WERI-Rb-1 (cell line): ENCODE measurements around the gene SF3B3.

Experiments used
- DNase-seq: peaks from one replicate; pipeline ENCODE4 v3.0.0-alpha.2; 2020
- H3K27ac ChIP-seq: fragments of 250-450 bp; sonication (Bioruptor Pico); 2 replicates; pipeline ENCODE4 v1.5.1; 2020; ENCODE audit warnings: mild to moderate bottlenecking, moderate library complexity
- H3K27me3 ChIP-seq: fragments of 250-450 bp; sonication (Bioruptor Pico); 2 replicates; pipeline ENCODE4 v1.5.1; 2021; ENCODE audit warnings: mild to moderate bottlenecking, low read depth, moderate library complexity; ENCODE audit not compliant: insufficient read depth, severe bottlenecking
- H3K36me3 ChIP-seq: fragments of 250-450 bp; sonication (Bioruptor Pico); 2 replicates; pipeline ENCODE4 v1.5.1; 2020; ENCODE audit warnings: mild to moderate bottlenecking, moderate library complexity
- H3K4me3 ChIP-seq: 2 replicates; pipeline ENCODE4 v1.5.1; 2011; ENCODE audit warnings: low read depth, mild to moderate bottlenecking, control low read depth, low read length
- H3K9me3 ChIP-seq: fragments of 250-450 bp; sonication (Bioruptor Pico); 2 replicates; pipeline ENCODE4 v1.5.1; 2021; ENCODE audit warnings: mild to moderate bottlenecking, moderate library complexity; ENCODE audit not compliant: severe bottlenecking
- TF ChIP-seq, protein P1 (sequence below): IDR thresholded peaks from 2 replicates; pipeline ENCODE4 v1.5.1; 2011; ENCODE audit warnings: low read depth, mild to moderate bottlenecking, control low read depth, inconsistent platforms, low read length

The SF3B3 gene

DNA sequence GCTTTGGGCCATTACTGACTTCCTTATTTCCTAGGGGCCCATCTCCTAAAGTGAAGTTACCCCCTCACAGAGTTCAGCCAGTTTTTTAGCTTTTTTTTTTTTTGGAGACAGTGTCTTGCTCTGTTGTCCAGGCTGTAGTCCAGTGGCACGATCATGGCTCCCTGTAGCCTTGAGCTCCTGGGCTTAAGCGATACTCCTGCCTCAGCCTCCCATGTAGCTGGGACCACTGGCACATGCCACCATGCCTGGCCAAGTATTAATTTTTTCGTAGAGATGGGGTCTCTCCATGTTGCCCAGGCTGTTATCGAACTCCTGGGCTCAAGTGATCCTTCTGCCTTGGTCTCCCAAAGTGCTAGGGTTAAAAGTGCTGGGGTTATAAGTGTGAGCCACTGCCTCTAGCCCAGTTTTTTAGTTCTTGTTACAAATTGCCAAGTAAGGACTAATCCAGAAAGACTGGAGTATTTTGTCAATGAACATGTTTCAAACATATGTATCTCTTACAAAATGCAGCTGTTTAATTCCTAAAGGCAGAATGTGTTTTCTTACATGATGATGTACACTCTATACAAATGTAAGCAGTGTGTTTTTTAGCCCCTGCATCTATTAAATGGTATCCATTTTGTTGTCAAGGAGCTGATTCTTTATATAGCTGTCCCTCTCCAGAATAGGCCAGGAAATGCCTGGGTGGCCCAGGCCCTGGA, 73.7 kb downstream of the SF3B3 start:
- DNase-seq = no peak
- TF ChIP-seq, protein P1, sequence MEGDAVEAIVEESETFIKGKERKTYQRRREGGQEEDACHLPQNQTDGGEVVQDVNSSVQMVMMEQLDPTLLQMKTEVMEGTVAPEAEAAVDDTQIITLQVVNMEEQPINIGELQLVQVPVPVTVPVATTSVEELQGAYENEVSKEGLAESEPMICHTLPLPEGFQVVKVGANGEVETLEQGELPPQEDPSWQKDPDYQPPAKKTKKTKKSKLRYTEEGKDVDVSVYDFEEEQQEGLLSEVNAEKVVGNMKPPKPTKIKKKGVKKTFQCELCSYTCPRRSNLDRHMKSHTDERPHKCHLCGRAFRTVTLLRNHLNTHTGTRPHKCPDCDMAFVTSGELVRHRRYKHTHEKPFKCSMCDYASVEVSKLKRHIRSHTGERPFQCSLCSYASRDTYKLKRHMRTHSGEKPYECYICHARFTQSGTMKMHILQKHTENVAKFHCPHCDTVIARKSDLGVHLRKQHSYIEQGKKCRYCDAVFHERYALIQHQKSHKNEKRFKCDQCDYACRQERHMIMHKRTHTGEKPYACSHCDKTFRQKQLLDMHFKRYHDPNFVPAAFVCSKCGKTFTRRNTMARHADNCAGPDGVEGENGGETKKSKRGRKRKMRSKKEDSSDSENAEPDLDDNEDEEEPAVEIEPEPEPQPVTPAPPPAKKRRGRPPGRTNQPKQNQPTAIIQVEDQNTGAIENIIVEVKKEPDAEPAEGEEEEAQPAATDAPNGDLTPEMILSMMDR = no peak
- H3K27ac ChIP-seq = no peak overlapping the region

DNA sequence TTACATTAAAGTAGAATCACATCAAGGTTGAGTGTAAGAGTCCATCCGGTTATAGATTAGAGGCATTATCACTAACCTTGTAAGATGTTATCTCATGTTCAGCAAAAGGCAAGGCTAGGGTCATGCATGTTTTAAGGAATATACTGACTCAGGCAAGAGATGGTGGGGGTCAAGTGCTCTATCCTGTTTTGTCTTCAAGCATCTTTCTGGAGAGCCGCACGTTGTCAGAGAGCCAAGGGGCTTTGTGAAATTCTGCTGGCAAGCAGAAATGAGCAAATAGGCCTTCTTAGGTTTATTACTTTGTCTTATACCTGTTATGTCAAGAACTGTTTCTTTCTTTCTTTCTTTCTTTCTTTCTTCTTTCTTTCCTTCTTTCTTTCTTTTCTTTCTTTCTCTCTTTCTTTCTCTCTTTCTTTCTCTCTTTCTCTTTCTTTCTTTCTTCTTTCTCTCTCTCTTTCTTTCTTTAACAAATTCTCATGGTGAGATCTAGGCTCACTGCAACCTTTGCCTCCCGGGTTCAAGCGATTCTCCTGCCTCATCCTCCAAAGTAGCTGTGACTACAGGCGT, 75.4 kb downstream of the SF3B3 start:
- no peak overlapping the region for H3K27ac ChIP-seq
- H3K9me3 ChIP-seq = no peaks in the 10 kb centered on the region
- TF ChIP-seq, protein P1 = no peak
- no peaks in the 10 kb centered on the region for H3K36me3 ChIP-seq
- no peak for DNase-seq
- H3K4me3 ChIP-seq = no peak overlapping the region
- H3K27me3 ChIP-seq = no peaks in the 10 kb centered on the region

More for the DNA sequence above, 73.7 kb downstream of the SF3B3 start:
- no peak overlapping the region for H3K4me3 ChIP-seq
- H3K36me3 ChIP-seq = no peaks in the 10 kb centered on the region
- H3K9me3 ChIP-seq = no peaks in the 10 kb centered on the region
- no peaks in the 10 kb centered on the region for H3K27me3 ChIP-seq

DNA sequence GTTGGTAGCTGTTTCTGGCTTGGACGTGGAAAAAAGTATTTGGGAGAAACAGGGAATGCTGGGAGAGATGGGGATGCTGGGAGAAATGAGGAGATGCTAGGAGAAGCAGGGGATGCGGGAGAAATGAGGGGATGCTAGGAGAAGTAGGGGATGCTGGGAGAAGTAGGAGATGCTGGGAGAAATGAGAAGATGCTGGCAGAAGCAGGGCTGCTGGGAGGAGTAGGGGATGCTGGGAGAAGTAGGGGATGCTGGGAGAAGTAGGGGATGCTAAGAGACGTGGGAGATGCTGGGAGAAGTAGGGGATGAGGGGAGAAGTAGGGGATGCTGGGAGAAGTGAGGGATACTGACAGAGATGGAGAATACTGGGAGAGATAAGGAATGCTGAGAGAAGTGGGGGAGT, 77.1 kb downstream of the SF3B3 start:
- Histone ChIP-seq H3K36me3 (no peaks in the 10 kb centered on the region), H3K27ac (no peak overlapping the region), H3K4me3 (no peak overlapping the region), H3K9me3 (no peaks in the 10 kb centered on the region), H3K27me3 (no peaks in the 10 kb centered on the region)
- no peak for DNase-seq
- TF ChIP-seq, protein P1 = no peak

DNA sequence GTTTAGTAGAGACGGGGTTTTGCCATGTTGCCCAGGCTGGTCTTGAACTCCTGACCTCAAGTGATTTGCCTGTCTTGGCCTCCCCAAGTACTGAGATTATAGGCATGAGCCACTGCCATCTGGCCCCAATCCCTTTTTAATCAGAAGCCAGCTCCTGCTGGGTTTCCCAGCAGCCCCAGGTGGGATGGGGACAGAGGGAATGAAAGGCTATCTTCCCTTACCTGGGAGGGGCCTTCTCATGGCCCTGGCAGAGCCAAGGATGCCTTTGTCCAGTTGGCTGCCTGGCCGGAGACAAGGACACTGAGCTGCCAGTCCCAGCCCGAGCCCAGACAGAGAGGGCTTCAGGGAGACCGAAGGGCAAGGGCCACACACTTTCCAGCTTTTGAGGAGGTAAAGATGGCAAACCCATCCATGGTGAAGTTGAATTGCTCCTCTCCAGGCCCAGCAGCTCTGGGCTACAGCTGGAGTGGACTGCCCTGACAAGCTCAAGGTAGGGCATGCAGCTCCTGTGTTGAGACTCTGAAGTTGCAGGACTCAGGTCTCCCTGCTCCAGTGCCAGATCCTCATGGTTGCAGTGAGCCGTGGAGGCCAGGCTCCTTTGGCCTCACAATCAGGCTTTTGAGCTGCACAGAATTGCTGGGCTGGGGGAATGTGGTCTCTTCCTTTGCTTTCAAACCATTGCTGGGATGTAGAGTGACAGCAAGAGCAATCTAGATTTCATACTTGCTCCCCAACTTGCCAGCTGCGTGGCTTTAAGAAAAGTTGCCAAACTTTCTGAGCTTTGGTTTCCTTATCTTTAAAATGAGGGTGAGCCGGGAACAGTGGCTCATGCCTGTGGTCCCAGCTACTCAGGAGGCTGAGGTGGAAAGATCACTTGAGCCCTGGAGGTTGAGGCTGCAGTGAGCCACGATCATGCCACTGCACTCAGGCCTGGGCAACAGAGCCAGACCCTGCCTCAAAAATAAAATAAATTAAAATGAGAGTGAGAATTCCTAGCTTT, 78.3 kb downstream of the SF3B3 start:
- no peak overlapping the region for H3K27ac ChIP-seq
- H3K4me3 ChIP-seq = no peak overlapping the region
- DNase-seq = peak; percentile 52
- H3K27me3 ChIP-seq = no peaks in the 10 kb centered on the region
- TF ChIP-seq, protein P1 = no peak
- H3K9me3 ChIP-seq = no peaks in the 10 kb centered on the region
- H3K36me3 ChIP-seq = no peaks in the 10 kb centered on the region

DNA sequence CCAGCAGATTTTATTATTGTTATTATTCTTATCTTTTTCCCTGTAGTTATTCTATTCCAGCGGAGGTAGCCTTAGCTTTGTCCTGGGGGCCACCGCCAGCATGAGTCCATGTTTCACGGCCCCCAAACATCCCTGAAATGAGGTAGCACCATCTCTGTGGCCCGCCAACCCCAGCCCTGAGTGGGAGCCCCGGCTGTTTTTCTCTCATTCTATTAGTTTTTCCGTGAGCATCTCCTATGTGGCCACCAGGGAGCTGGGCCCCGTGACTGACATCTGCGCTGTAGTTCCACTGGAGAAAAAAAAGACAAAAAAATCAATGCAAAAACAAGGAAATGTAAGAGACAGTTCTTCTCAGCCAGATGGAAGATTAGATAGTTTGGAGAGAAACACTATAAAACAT, 79.2 kb downstream of the SF3B3 start:
- no peaks in the 10 kb centered on the region for H3K9me3 ChIP-seq
- DNase-seq = no peak
- TF ChIP-seq, protein P1 = 0 out of 2 replicates have a peak, but pooled peaks have one; percentile 2
- no peak overlapping the region for H3K27ac ChIP-seq
- no peaks in the 10 kb centered on the region for H3K27me3 ChIP-seq
- no peaks in the 10 kb centered on the region for H3K36me3 ChIP-seq
- H3K4me3 ChIP-seq = no peak overlapping the region
